AG04450 (cell line): ENCODE results near the gene ZNHIT1. TPM values are rescaled to one million over a fixed set of nuclear protein-coding genes. Genes with fewer than 3 reads are reported as not detected.

Experiments used
- CTCF ChIA-PET: fragments of 300-600, 350-600 bp; formaldehyde crosslinking; extraction: SDS; loops from one replicate; lab custom pipeline; 2022; ENCODE audit warnings: antibody characterized with exemption, inconsistent platforms; lab: Charles Lee
- POLR2A ChIA-PET: fragments of 350-600 bp; formaldehyde crosslinking; extraction: SDS; loops from one replicate; lab custom pipeline; 2021; ENCODE audit warnings: antibody characterized with exemption, inconsistent platforms; lab: Yijun Ruan, JAX
- DNase-seq: peaks from one replicate; pipeline ENCODE4 v3.0.0-alpha.2; 2011; ENCODE audit warnings: low read depth, low spot score
- H3K27ac ChIP-seq: one replicate; pipeline ENCODE4 v1.5.1; 2012; ENCODE audit warnings: low read depth, low read length, control low read depth
- H3K27me3 ChIP-seq: one replicate; pipeline ENCODE4 v1.6.0; 2012; ENCODE audit warnings: low read length; ENCODE audit not compliant: control insufficient read depth, insufficient read depth
- H3K4me3 ChIP-seq: 2 replicates; pipeline ENCODE4 v1.5.1; 2011; ENCODE audit warnings: mild to moderate bottlenecking, low read depth, low read length, control low read depth
- H3K9me3 ChIP-seq: 2 replicates; pipeline ENCODE4 v1.5.1; 2012; ENCODE audit warnings: low read length; ENCODE audit not compliant: control insufficient read depth, insufficient read depth
- CTCF ChIP-seq: IDR thresholded peaks from 2 replicates; pipeline ENCODE4 v1.5.1; 2011; ENCODE audit warnings: low read depth, low read length, control low read depth, inconsistent platforms
- polyA plus RNA-seq: library from polyadenylated mRNA; depleted of rRNA; stranded (reverse); fragments of >200 nt; gene quantifications from 2 replicates; pipeline ENCODE4 v1.2.3, GENCODE V29; 2011

Gene ZNHIT1
- polyA plus RNA-seq, 1 experiment, result 36.0 TPM

GRCh38 chr7:101225650-101226049 is 7.7 kb downstream of the ZNHIT1 start:
- H3K27me3 ChIP-seq, result no peaks in the 10 kb centered on the region
- no peak for DNase-seq
- POLR2A ChIA-PET, result interaction anchor here (0.6 kb wide), 1 partner anchor 9 kb away, joined by 3 read pairs; no protein-coding TSS in a partner anchor
- no peak overlapping the region for H3K27ac ChIP-seq
- no peak overlapping the region for H3K4me3 ChIP-seq
- no peaks in the 10 kb centered on the region; the same call in 1 of the 2 replicates for H3K9me3 ChIP-seq
- no peak for TF ChIP-seq CTCF
- CTCF ChIA-PET, result interaction anchor here (0.7 kb wide), 1 partner anchor 24 kb away, joined by 3 read pairs; no protein-coding TSS in a partner anchor

- H3K27me3 ChIP-seq, result no peaks in the 10 kb centered on the region
- CTCF ChIA-PET, result interaction anchor here (1.0 to 1.9 kb wide), 3 partner anchors 9 to 34 kb away, joined by 4 read pairs; partner anchors contain the start of genes PLOD3 and ZNHIT1
- TF ChIP-seq CTCF, result no peak
- H3K9me3 ChIP-seq, result no peaks in the 10 kb centered on the region
- no peak overlapping the region for H3K4me3 ChIP-seq
- POLR2A ChIA-PET, result no interaction called here
- DNase-seq, result no peak
- no peak overlapping the region for H3K27ac ChIP-seq
Measured at GRCh38 chr7:101226721-101227120, 8.8 kb downstream of the ZNHIT1 start.

GRCh38 chr7:101231644-101232043 is 13.7 kb downstream of the ZNHIT1 start:
- no peak for DNase-seq
- ChIA-PET CTCF (no interaction called here), POLR2A (no interaction called here)
- H3K27ac ChIP-seq, result no peak overlapping the region
- no peak overlapping the region for H3K4me3 ChIP-seq
- H3K27me3 ChIP-seq, result no peaks in the 10 kb centered on the region
- no peak for TF ChIP-seq CTCF
- H3K9me3 ChIP-seq, result no peaks in the 10 kb centered on the region

- H3K27ac ChIP-seq, result no peak overlapping the region
- no peaks in the 10 kb centered on the region for H3K27me3 ChIP-seq
- TF ChIP-seq CTCF, result no peak
- no peak overlapping the region for H3K4me3 ChIP-seq
- no peak for DNase-seq
- POLR2A ChIA-PET, result interaction anchor here (1.7 kb wide), 1 partner anchor 15 kb away, joined by 4 read pairs; the partner anchor contains the start of genes PLOD3 and ZNHIT1
- no peaks in the 10 kb centered on the region for H3K9me3 ChIP-seq
- CTCF ChIA-PET, result no interaction called here
Measured at GRCh38 chr7:101232141-101232850, 14.3 kb downstream of the ZNHIT1 start.

- POLR2A ChIA-PET, result interaction anchor here (1.7 kb wide), 1 partner anchor 16 kb away, joined by 4 read pairs; the partner anchor contains the start of genes PLOD3 and ZNHIT1
- TF ChIP-seq CTCF, result no peak
- Histone ChIP-seq H3K27me3 (no peaks in the 10 kb centered on the region), H3K27ac (no peak overlapping the region), H3K9me3 (no peaks in the 10 kb centered on the region), H3K4me3 (no peak overlapping the region)
- DNase-seq, result no peak
- CTCF ChIA-PET, result interaction anchor here (0.7 kb wide), 1 partner anchor 49 kb away, joined by 3 read pairs; no protein-coding TSS in a partner anchor
Measured at GRCh38 chr7:101233907-101234547, 16.1 kb downstream of the ZNHIT1 start.
